HCT116 (cell line): ENCODE data around the gene RAI1. TPM values are rescaled to one million over a fixed set of nuclear protein-coding genes. Genes with fewer than 3 reads are reported as not detected.

Experiments used
- ATAC-seq: fragments of 200-7000 bp; cut with Tn5 transposase; 2 replicates; pipeline ENCODE4 v1.9.1; 2020; ENCODE audit warnings: mild to moderate bottlenecking, moderate library complexity
- BruUV-seq: library from RNA; stranded (reverse); fragments of 400-500 nt; replicated peaks from 2 replicates; lab custom pipeline; 2021; lab: Mats Ljungman, UMichigan
- CTCF ChIA-PET: fragments of 300-600 bp; sonication (Branson Sonifier 250); formaldehyde crosslinking; loops from one replicate; lab custom pipeline; 2021; ENCODE audit warnings: antibody characterized with exemption; lab: Charles Lee
- POLR2A ChIA-PET: fragments of 300-600, 350-600 bp; sonication (Branson Sonifier 250); formaldehyde crosslinking; loops from one replicate; lab custom pipeline; 2021; ENCODE audit warnings: antibody characterized with exemption; lab: Charles Lee
- RAD21 ChIA-PET, 2 experiments: fragments of 300-600 bp; sonication (Branson Sonifier 250); formaldehyde crosslinking; loops; one replicate each; lab custom pipeline; 2023; ENCODE audit warnings: low total read pairs in 2 of 2; ENCODE audit not compliant: uncharacterized antibody in 2 of 2, unreplicated experiment in 2 of 2, low non-redundant PET in 1 of 2; lab: Charles Lee
- DNase-seq: peaks from one replicate; pipeline ENCODE4 v3.0.0-alpha.2; 2010; ENCODE audit warnings: low read depth, low spot score
- H2AFZ ChIP-seq: fragments of 200-600 bp; shearing (Covaris generic), sonication (generic); 2 replicates; pipeline ENCODE4 v1.6.1; 2017; ENCODE audit warnings: low read depth, mixed run types, mixed read lengths, antibody characterized with exemption, low read length; ENCODE audit not compliant: poor library complexity, severe bottlenecking
- H3K27ac ChIP-seq: 2 replicates; pipeline ENCODE4 v1.5.1; 2012; ENCODE audit warnings: low read depth, low read length
- H3K27me3 ChIP-seq: fragments of 200-600 bp; sonication (generic); 2 replicates; pipeline ENCODE4 v1.6.1; 2016; ENCODE audit warnings: mixed run types, low read length, mixed read lengths; ENCODE audit not compliant: insufficient read depth
- H3K36me3 ChIP-seq, 2 experiments: fragments of 200-500 bp in 1 of 2; fragments of 200-600 bp in 1 of 2; sonication (Bioruptor generic) in 1 of 2; sonication (generic) in 1 of 2; 2 replicates each; pipeline versions ENCODE4 v1.5.1 to v1.6.1; 2014 to 2016; ENCODE audit warnings: low read length in 2 of 2, inconsistent platforms in 1 of 2, mixed read lengths in 1 of 2, mixed run types in 1 of 2; ENCODE audit not compliant: insufficient read depth in 2 of 2, control insufficient read depth in 1 of 2
- H3K4me1 ChIP-seq, 2 experiments: fragments of 200-600 bp in 1 of 2; sonication (generic) in 1 of 2; 2 replicates each; pipeline versions ENCODE4 v1.5.1 to v1.6.1; 2012 to 2017; ENCODE audit warnings: low read length in 2 of 2, inconsistent platforms in 1 of 2, mild to moderate bottlenecking in 1 of 2, mixed read lengths in 1 of 2, mixed run types in 1 of 2, moderate library complexity in 1 of 2; ENCODE audit not compliant: insufficient read depth in 2 of 2, control insufficient read depth in 1 of 2
- H3K4me2 ChIP-seq: fragments of 200-600 bp; sonication (generic); 2 replicates; pipeline ENCODE4 v1.6.1; 2017; ENCODE audit warnings: mixed run types, low read length, mixed read lengths
- H3K4me3 ChIP-seq, 2 experiments: fragments of 200-600 bp in 1 of 2; sonication (generic) in 1 of 2; replicated peaks in 1 of 2; 2 replicates each; pipeline ENCODE4 v1.5.1; 2011 to 2016; ENCODE audit warnings: low read length in 2 of 2, control low read depth in 1 of 2, low read depth in 1 of 2, mild to moderate bottlenecking in 1 of 2, mixed read lengths in 1 of 2, mixed run types in 1 of 2
- H3K79me2 ChIP-seq: fragments of 200-600 bp; sonication (generic); 2 replicates; pipeline ENCODE4 v1.6.1; 2017; ENCODE audit warnings: mild to moderate bottlenecking, mixed run types, low read length, moderate library complexity, mixed read lengths; ENCODE audit not compliant: insufficient read depth
- H3K9ac ChIP-seq: fragments of 200-600 bp; sonication (generic); 2 replicates; pipeline ENCODE4 v1.6.1; 2016; ENCODE audit warnings: low read length, mixed read lengths
- H3K9me2 ChIP-seq: fragments of 200-600 bp; sonication (generic), shearing (Covaris generic); 2 replicates; pipeline ENCODE4 v1.6.1; 2017; ENCODE audit warnings: mixed run types, mild to moderate bottlenecking, moderate library complexity; ENCODE audit not compliant: insufficient read depth
- H3K9me3 ChIP-seq, 2 experiments: fragments of 200-500 bp in 1 of 2; fragments of 200-600 bp in 1 of 2; sonication (Bioruptor generic) in 1 of 2; sonication (generic) in 1 of 2; 2 replicates each; pipeline ENCODE4 v1.6.1; 2014 to 2017; ENCODE audit warnings: low read length in 2 of 2, mixed read lengths in 2 of 2, inconsistent platforms in 1 of 2, low read depth in 1 of 2, mild to moderate bottlenecking in 1 of 2, mixed run types in 1 of 2, moderate library complexity in 1 of 2; ENCODE audit not compliant: control insufficient read depth in 1 of 2, insufficient read depth in 1 of 2
- H4K20me1 ChIP-seq: fragments of 200-600 bp; sonication (generic), shearing (Covaris generic); 2 replicates; pipeline ENCODE4 v1.6.1; 2017; ENCODE audit warnings: mixed run types, mild to moderate bottlenecking, moderate library complexity; ENCODE audit not compliant: insufficient read depth
- EGR1 ChIP-seq: IDR thresholded peaks from 2 replicates; pipeline ENCODE4 v1.6.1; 2012; ENCODE audit warnings: low read depth
- ELF1 ChIP-seq: IDR thresholded peaks from 2 replicates; pipeline ENCODE4 v1.6.1; 2012; ENCODE audit warnings: low read depth, borderline replicate concordance
- EZH2phosphoT487 ChIP-seq: fragments of 200-600 bp; IDR thresholded peaks from 2 replicates; pipeline ENCODE4 v1.6.1; 2018; ENCODE audit warnings: antibody characterized with exemption, borderline replicate concordance
- JUND ChIP-seq: IDR thresholded peaks from 2 replicates; pipeline ENCODE4 v1.6.1; 2012
- POLR2A ChIP-seq: IDR thresholded peaks from 2 replicates; pipeline ENCODE4 v1.7.0; 2011; ENCODE audit warnings: borderline replicate concordance; ENCODE audit not compliant: insufficient read depth, insufficient read length; ENCODE audit errors: extremely low read depth
- RAD21 ChIP-seq: IDR thresholded peaks from 2 replicates; pipeline ENCODE4 v1.6.1; 2012; ENCODE audit warnings: low read depth, mild to moderate bottlenecking
- SP1 ChIP-seq: IDR thresholded peaks from 2 replicates; pipeline ENCODE4 v1.6.1; 2012; ENCODE audit warnings: low read depth
- intact Hi-C: fragments of 100-400 bp; cut with micrococcal nuclease; formaldehyde crosslinking; loops from 2 replicates; pipeline ENCODE4 v1.10.0; 2022
- total RNA-seq: library from RNA; stranded (reverse); gene quantifications from one replicate; pipeline ENCODE4 v1.2.1, GENCODE V29; 2021; ENCODE audit not compliant: unreplicated experiment

The RAI1 gene
- total RNA-seq, 1 experiment from 2014 or later, result 38.5 TPM

GRCh38 chr17:17671369-17672129 is 9.7 kb upstream of the RAI1 start:
- Histone ChIP-seq H3K4me3 (no peak overlapping the region), H3K9me2 (no peaks in the 10 kb centered on the region), H4K20me1 (no peaks in the 10 kb centered on the region), H2AFZ (no peak overlapping the region), H3K4me1 (peaks cover 14 to 26% of the 10 kb centered on the region in 2 experiments; a peak in 3 of 4 replicates)
- TF ChIP-seq RAD21 (no peak), ELF1 (no peak), SP1 (no peak), EZH2phosphoT487 (no peak), POLR2A (no peak)
- TF ChIP-seq, all 23 proteins: peak for 0
- ChIA-PET RAD21 (no interaction called here), POLR2A (no interaction called here), CTCF (interaction anchor here (1.2 kb wide), 1 partner anchor 103 kb away, joined by 3 read pairs; no protein-coding TSS in a partner anchor)
- H3K27me3 ChIP-seq, result no peaks in the 10 kb centered on the region
- no peak overlapping the region for H3K9ac ChIP-seq
- BruUV-seq, result no TSS peak
- no peak overlapping the region for H3K27ac ChIP-seq
- intact Hi-C loops, result no loop called here
- H3K4me2 ChIP-seq, result no peak overlapping the region
- ATAC-seq, result no peak
- no peaks in the 10 kb centered on the region for H3K9me3 ChIP-seq
- no peaks in the 10 kb centered on the region for H3K36me3 ChIP-seq
- DNase-seq, result no peak
- H3K79me2 ChIP-seq, result no peaks in the 10 kb centered on the region

GRCh38 chr17:17672453-17673368 is 8.5 kb upstream of the RAI1 start:
- Histone ChIP-seq H3K79me2 (no peaks in the 10 kb centered on the region), H3K4me2 (no peak overlapping the region), H3K27ac (no peak overlapping the region), H3K9me3 (no peaks in the 10 kb centered on the region), H3K36me3 (no peaks in the 10 kb centered on the region), H3K27me3 (no peaks in the 10 kb centered on the region), H4K20me1 (no peaks in the 10 kb centered on the region), H3K9me2 (no peaks in the 10 kb centered on the region), H3K4me1 (peaks cover 17 to 33% of the 10 kb centered on the region in 2 experiments; a peak in 3 of 4 replicates), H3K9ac (no peak overlapping the region), H2AFZ (no peak overlapping the region), H3K4me3 (no peak overlapping the region)
- POLR2A ChIA-PET, result no interaction called here
- intact Hi-C loops, result no loop called here
- RAD21 ChIA-PET, result no interaction called here
- TF ChIP-seq JUND (no peak), EGR1 (no peak)
- DNase-seq (no peak), ATAC-seq (no peak)
- CTCF ChIA-PET, result interaction anchor here (0.5 to 1.2 kb wide), 2 partner anchors 87 to 102 kb away, joined by 3 read pairs; no protein-coding TSS in a partner anchor
- BruUV-seq, result no TSS peak
